Activated CD4-positive, alpha-beta T cell treated with anti-CD3 and anti-CD28 coated beads, Interleukin-2, amount 50 U/mL, for 4 hours (primary cell): ENCODE results near the gene RASL12.
"Not testable (repeated sequence)": the region's sequence is repeated elsewhere in the genome, so short reads cannot be mapped to it uniquely, and the experiment has no call there.

Experiments
- DNase-seq, 2 experiments: peaks; one replicate each; pipeline ENCODE4 v3.0.0-alpha.2; 2020

Gene RASL12

GRCh38 chr15:65067645-65068402, at the start of gene RASL12:
Gene RASL12 (minus strand): TSS chr15:65067991. CDS start chr15:65067835, 156 bp downstream.
- DNase-seq: no peak

- DNase-seq: no peak
These were observed 47.8 kb upstream of the RASL12 start for GRCh38 chr15:65115542-65115941.

GRCh38 chr15:65115086-65115485, 47.3 kb upstream of the RASL12 start, which contains the start of gene UBAP1L:
Gene UBAP1L (minus strand): TSS chr15:65115200. CDS start chr15:65106215, 8,985 bp downstream.
- DNase-seq: no peak

GRCh38 chr15:65110676-65111292, 43.0 kb upstream of the RASL12 start:
- DNase-seq: no peak

- no peak for DNase-seq
These were observed 38.3 kb upstream of the RASL12 start for GRCh38 chr15:65106011-65106590.

GRCh38 chr15:65105038-65105437, 37.2 kb upstream of the RASL12 start:
- no peak for DNase-seq

GRCh38 chr15:65102912-65103311, 35.1 kb upstream of the RASL12 start:
- DNase-seq: no peak

- DNase-seq: no peak
These were observed 34.3 kb upstream of the RASL12 start for GRCh38 chr15:65101891-65102708.

GRCh38 chr15:65101411-65101890, 33.7 kb upstream of the RASL12 start:
- DNase-seq: peak; percentile 38 to 44

- DNase-seq: no peak
These were observed 32.7 kb upstream of the RASL12 start for GRCh38 chr15:65100442-65100841.

- not testable (repeated sequence) for DNase-seq
These were observed 32.0 kb upstream of the RASL12 start for GRCh38 chr15:65099801-65100200.

- DNase-seq: no peak
These were observed 31.5 kb upstream of the RASL12 start for GRCh38 chr15:65099336-65099735.

- no peak for DNase-seq
These were observed 30.0 kb upstream of the RASL12 start for GRCh38 chr15:65097651-65098263.

- DNase-seq: no peak
These were observed 28.9 kb upstream of the RASL12 start for GRCh38 chr15:65096481-65097385.

- DNase-seq: no peak
These were observed 27.9 kb upstream of the RASL12 start for GRCh38 chr15:65095747-65096104.

GRCh38 chr15:65095011-65095746, 27.4 kb upstream of the RASL12 start:
- DNase-seq: no peak

- DNase-seq: no peak
These were observed 26.7 kb upstream of the RASL12 start for GRCh38 chr15:65094294-65094995.

- DNase-seq: not testable (repeated sequence)
These were observed 26.0 kb upstream of the RASL12 start for GRCh38 chr15:65093793-65094170.

- DNase-seq: no peak
These were observed 25.4 kb upstream of the RASL12 start for GRCh38 chr15:65092911-65093792.
